BJ (cell line): ENCODE measurements around the gene PPP3CA. TPM values are rescaled to one million over a fixed set of nuclear protein-coding genes. Genes with fewer than 3 reads are reported as not detected.

Experiments used
- CTCF ChIA-PET: fragments of 350-600 bp; formaldehyde crosslinking; extraction: SDS; loops from one replicate; lab custom pipeline; 2021; ENCODE audit warnings: antibody characterized with exemption, inconsistent platforms; lab: Yijun Ruan, JAX
- POLR2A ChIA-PET: fragments of 300-600 bp; sonication (Branson Sonifier 250); formaldehyde crosslinking; extraction: SDS; loops from one replicate; lab custom pipeline; 2021; ENCODE audit warnings: antibody characterized with exemption; lab: Charles Lee
- DNase-seq: peaks from one replicate; pipeline ENCODE4 v3.0.0-alpha.2; 2011; ENCODE audit warnings: low read depth
- H3K27me3 ChIP-seq: 2 replicates; pipeline ENCODE4 v1.6.0; 2011; ENCODE audit warnings: low read length; ENCODE audit not compliant: control insufficient read depth, insufficient read depth
- H3K36me3 ChIP-seq: 2 replicates; pipeline ENCODE4 v1.5.1; 2011; ENCODE audit warnings: low read length; ENCODE audit not compliant: control insufficient read depth, insufficient read depth
- H3K4me3 ChIP-seq: 2 replicates; pipeline ENCODE4 v1.5.1; 2011; ENCODE audit warnings: low read depth, mild to moderate bottlenecking, control low read depth, low read length
- CTCF ChIP-seq: IDR thresholded peaks from 2 replicates; pipeline ENCODE4 v1.5.1; 2011; ENCODE audit warnings: low read depth, mild to moderate bottlenecking, control low read depth, inconsistent platforms, low read length, moderate library complexity; ENCODE audit not compliant: insufficient read depth
- polyA plus RNA-seq: library from polyadenylated mRNA; depleted of rRNA; stranded (reverse); fragments of >200 nt; gene quantifications from 2 replicates; pipeline ENCODE4 v1.2.3, GENCODE V29; 2011

PPP3CA gene
- polyA plus RNA-seq, 1 experiment = 10.6 TPM

DNA sequence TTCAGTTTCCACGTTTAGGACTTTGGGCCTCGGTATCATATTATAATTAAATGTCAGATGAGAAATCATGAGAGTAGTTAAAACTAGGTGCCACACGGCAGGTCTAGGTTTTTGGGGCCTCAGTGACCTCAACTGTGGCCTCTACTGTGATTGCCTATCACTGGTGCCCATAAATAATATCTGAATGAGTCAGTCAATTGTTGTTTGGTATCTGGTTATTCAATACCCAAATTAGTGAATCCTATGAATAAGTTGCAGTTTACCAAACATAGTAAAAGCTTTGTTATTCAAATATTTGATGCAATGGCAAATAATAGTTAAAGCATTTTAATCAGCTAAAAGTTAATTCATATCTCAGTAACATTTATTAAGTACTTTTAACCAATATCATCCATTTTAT is 188.8 kb downstream of the PPP3CA start:
- ChIA-PET POLR2A (no interaction called here), CTCF (interaction anchor here (0.9 to 1.5 kb wide), 2 partner anchors 8 to 572 kb away, joined by 3 to 4 read pairs; no protein-coding TSS in a partner anchor)
- Histone ChIP-seq H3K4me3 (no peak overlapping the region), H3K27me3 (no peaks in the 10 kb centered on the region), H3K36me3 (no peaks in the 10 kb centered on the region)
- TF ChIP-seq CTCF = no peak
- DNase-seq = no peak

DNA sequence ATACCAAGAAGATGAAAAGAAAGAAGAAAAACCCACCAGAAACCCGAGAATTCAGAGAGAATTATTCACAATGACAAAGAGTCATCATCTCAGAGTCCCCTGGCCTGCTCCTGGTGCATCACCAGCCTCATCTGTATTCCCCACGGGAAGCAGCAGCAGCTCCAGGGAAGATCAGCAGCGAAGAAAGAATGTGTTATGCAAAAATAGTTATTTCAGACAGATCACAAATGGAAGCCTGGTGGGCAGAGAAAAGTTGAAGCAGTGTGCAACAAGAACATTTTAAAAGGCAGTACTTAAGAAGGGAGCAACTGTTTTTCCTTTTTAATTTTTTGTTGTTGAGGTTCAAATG is 189.2 kb downstream of the PPP3CA start:
- no peak overlapping the region for H3K4me3 ChIP-seq
- POLR2A ChIA-PET = interaction anchor here (0.7 kb wide), 1 partner anchor 31 kb away, joined by 12 read pairs; no protein-coding TSS in a partner anchor

DNA sequence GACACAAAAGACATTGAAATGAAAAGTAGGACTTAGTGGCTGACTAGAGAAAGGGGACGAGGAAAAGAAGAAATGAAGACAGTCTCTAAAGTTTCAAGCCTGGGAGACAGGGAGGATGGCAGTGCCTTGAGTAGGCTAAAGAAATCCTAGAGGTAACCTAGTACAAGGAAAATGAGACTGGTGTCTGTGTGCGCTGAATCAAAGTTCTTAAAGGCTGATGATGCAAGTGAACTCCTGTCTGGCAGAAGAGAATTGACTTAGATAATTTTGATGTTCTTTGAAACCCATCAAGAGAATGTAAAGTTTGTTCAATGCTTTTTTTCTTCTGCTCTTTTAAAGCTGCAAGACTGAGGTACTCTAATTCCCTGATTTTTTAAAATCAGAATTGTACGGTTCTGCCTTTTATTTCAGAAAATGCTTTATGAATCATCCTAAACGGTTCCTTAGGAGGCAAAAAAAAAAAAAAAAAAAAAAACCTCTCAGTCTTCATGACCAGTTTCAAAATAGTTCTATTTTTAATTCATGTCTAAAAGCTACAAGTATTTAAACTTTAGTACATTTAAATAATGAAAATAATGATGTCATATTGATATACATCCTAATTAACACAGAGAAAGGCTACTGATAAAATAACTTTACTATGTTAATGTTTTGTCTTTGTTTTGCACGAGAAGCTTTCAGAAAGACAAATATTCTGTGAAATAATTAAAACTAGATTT is 189.8 kb downstream of the PPP3CA start:
- DNase-seq = no peak
- TF ChIP-seq CTCF = no peak
- Histone ChIP-seq H3K36me3 (no peaks in the 10 kb centered on the region), H3K4me3 (no peak overlapping the region), H3K27me3 (no peaks in the 10 kb centered on the region)
- POLR2A ChIA-PET = interaction anchor here (0.7 kb wide), 1 partner anchor 31 kb away, joined by 12 read pairs; no protein-coding TSS in a partner anchor
- CTCF ChIA-PET = interaction anchor here (0.9 to 1.5 kb wide), 2 partner anchors 11 to 573 kb away, joined by 3 read pairs; no protein-coding TSS in a partner anchor

More for the DNA sequence above, 189.2 kb downstream of the PPP3CA start:
- H3K27me3 ChIP-seq = no peaks in the 10 kb centered on the region
- CTCF ChIA-PET = interaction anchor here (0.9 to 1.5 kb wide), 3 partner anchors 9 to 573 kb away, joined by 3 to 4 read pairs (median 3); no protein-coding TSS in a partner anchor
- no peak for TF ChIP-seq CTCF
- DNase-seq = no peak
- no peaks in the 10 kb centered on the region for H3K36me3 ChIP-seq

GRCh38 chr4:101156619-101157310 is 190.6 kb downstream of the PPP3CA start:
- Histone ChIP-seq H3K36me3 (no peaks in the 10 kb centered on the region), H3K27me3 (no peaks in the 10 kb centered on the region), H3K4me3 (no peak overlapping the region)
- no peak for DNase-seq
- ChIA-PET POLR2A (no interaction called here), CTCF (interaction anchor here (0.9 kb wide), 1 partner anchor 12 kb away, joined by 3 read pairs; no protein-coding TSS in a partner anchor)
- TF ChIP-seq CTCF = no peak

DNA sequence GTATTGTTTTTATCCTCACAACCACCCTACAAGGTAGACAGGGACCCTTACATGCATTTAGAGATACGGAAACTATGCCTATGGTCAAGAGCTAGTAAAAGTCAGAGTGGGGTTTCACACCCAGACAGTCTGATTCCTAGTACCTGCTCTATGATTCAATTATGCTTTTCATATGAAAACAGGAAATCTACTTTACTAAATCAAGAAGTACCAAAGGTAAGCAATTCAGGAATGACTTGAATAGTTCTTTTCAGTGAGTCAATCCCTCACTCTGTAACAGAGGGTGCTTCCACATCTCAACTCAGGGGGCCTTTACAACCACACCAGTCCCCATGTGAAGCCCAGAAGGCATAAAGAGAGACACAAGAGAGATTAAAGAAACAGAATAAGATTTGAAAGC is 191.4 kb downstream of the PPP3CA start:
- Histone ChIP-seq H3K36me3 (no peaks in the 10 kb centered on the region), H3K27me3 (no peaks in the 10 kb centered on the region), H3K4me3 (no peak overlapping the region)
- DNase-seq = no peak
- ChIA-PET CTCF (interaction anchor here (0.6 kb wide), 1 partner anchor 24 kb away, joined by 3 read pairs; no protein-coding TSS in a partner anchor), POLR2A (no interaction called here)
- TF ChIP-seq CTCF = no peak
